SU-DHL-6 (cell line): ENCODE measurements around the gene ITSN2.

Experiments
- H2AFZ ChIP-seq: fragments of 200-600 bp; sonication (generic); 2 replicates; pipeline ENCODE4 v1.6.1; 2014; ENCODE audit warnings: low read depth, mild to moderate bottlenecking, moderate library complexity, mixed read lengths, antibody characterized with exemption, low read length; ENCODE audit not compliant: severe bottlenecking
- H3F3A ChIP-seq: fragments of 200-600 bp; shearing (Covaris generic); 2 replicates; pipeline ENCODE4 v1.6.0; 2016; ENCODE audit warnings: antibody characterized with exemption, mild to moderate bottlenecking; ENCODE audit not compliant: insufficient read depth
- H3K27ac ChIP-seq: fragments of 200-600 bp; sonication (generic); 2 replicates; pipeline ENCODE4 v1.5.1; 2016; ENCODE audit warnings: low read depth, mild to moderate bottlenecking, low read length, moderate library complexity, mixed read lengths
- H3K27me3 ChIP-seq: fragments of 200-600 bp; sonication (generic), shearing (Covaris generic); 2 replicates; pipeline ENCODE4 v1.6.0; 2014; ENCODE audit warnings: mild to moderate bottlenecking, low read length
- H3K36me3 ChIP-seq: fragments of 200-600 bp; sonication (generic); 2 replicates; pipeline ENCODE4 v1.6.1; 2014; ENCODE audit warnings: mild to moderate bottlenecking, low read length, mixed read lengths
- H3K4me2 ChIP-seq: fragments of 300-600, 200-600 bp; shearing (Covaris generic), sonication (generic); 2 replicates; pipeline ENCODE4 v1.6.0; 2014; ENCODE audit warnings: low read length, low read depth, mild to moderate bottlenecking; ENCODE audit not compliant: poor library complexity, severe bottlenecking
- H3K4me3 ChIP-seq: fragments of 200-600 bp; sonication (generic); 2 replicates; pipeline ENCODE4 v1.5.1; 2014; ENCODE audit warnings: antibody characterized with exemption, low read length, mild to moderate bottlenecking, mixed read lengths; ENCODE audit not compliant: insufficient read depth, poor library complexity, severe bottlenecking
- H3K79me2 ChIP-seq: fragments of 200-600 bp; sonication (generic); 2 replicates; pipeline ENCODE4 v1.6.1; 2014; ENCODE audit warnings: mild to moderate bottlenecking, low read length, moderate library complexity; ENCODE audit not compliant: insufficient read depth
- H3K9ac ChIP-seq: fragments of 200-600 bp; sonication (generic); 2 replicates; pipeline ENCODE4 v1.7.0; 2014; ENCODE audit warnings: mild to moderate bottlenecking, low read length
- H3K9me2 ChIP-seq: fragments of 200-600 bp; sonication (generic); replicated peaks from 2 replicates; pipeline ENCODE4 v1.6.1; 2014; ENCODE audit warnings: low read length; ENCODE audit not compliant: insufficient read depth
- H3K9me3 ChIP-seq: fragments of 200-600 bp; sonication (generic); 2 replicates; pipeline ENCODE4 v1.6.1; 2014; ENCODE audit warnings: low read length, mixed read lengths; ENCODE audit not compliant: insufficient read depth
- H4K20me1 ChIP-seq: fragments of 200-600 bp; sonication (generic); 2 replicates; pipeline ENCODE4 v1.6.1; 2014; ENCODE audit warnings: low read depth, mild to moderate bottlenecking, antibody characterized with exemption, low read length, moderate library complexity, mixed read lengths
- CTCF ChIP-seq: fragments of 200-600 bp; sonication (generic); IDR thresholded peaks from one replicate; pipeline ENCODE4 v1.5.1; 2017; ENCODE audit warnings: antibody characterized with exemption, mild to moderate bottlenecking, low read length, moderate library complexity; ENCODE audit not compliant: insufficient read depth, poor library complexity, severe bottlenecking
- EZH2phosphoT487 ChIP-seq: fragments of 200-600 bp; sonication (generic), shearing (Covaris generic); conservative IDR thresholded peaks from 2 replicates; pipeline ENCODE4 v1.6.1; 2018; ENCODE audit warnings: mild to moderate bottlenecking, antibody characterized with exemption, low read length, moderate library complexity, mixed read lengths

Gene ITSN2

DNA sequence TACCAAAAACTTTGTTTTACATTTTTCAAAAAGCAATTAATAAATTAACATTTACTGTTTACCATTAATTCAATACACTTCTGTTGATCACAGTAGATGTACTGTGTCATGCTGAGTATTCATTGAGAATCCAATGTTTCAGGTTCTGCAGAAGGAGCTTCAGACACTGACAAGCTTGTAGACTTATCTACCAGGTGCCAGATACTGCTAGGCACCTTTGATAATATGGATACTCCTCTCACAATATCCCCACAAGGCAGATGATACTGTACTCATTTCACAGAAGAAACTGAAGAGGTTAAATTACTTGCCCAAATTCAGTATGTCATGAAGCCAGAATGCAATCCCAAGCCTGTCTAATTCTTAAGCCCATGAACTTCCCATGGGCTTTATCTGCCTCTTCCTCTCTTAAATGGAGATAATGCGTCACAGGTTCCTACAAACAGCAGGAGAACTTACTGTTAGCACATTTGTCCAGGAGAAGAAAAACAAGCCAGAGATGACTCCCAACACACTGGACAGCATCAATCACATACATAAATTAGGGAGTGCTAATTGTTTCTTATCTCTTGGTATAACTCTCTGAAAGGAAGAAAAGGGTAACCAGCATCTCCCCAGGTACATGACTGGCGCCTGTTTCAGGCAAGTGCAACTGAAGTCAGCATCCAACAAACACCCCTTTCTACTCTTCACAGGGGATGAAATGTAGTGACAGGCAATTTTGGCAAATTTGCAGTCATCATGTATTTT is 27.4 kb downstream of the ITSN2 start:
- H3K27me3 ChIP-seq: no peaks in the 10 kb centered on the region
- no peaks in the 10 kb centered on the region for H3K36me3 ChIP-seq
- TF ChIP-seq CTCF (no peak), EZH2phosphoT487 (no peak)
- H3K27ac ChIP-seq: peak overlapping the region; percentile 93
- no peaks in the 10 kb centered on the region for H3K9me3 ChIP-seq
- peaks cover 82% of the 10 kb centered on the region for H3K79me2 ChIP-seq
- H3K4me3 ChIP-seq: no peak overlapping the region
- peaks cover 41% of the 10 kb centered on the region for H3F3A ChIP-seq
- no peaks in the 10 kb centered on the region for H4K20me1 ChIP-seq
- peak overlapping the region; percentile 56 for H3K4me2 ChIP-seq
- H3K9me2 ChIP-seq: no peaks in the 10 kb centered on the region
- H2AFZ ChIP-seq: no peak overlapping the region
- H3K9ac ChIP-seq: 0 out of 2 replicates have a peak overlapping the region, but pooled peaks have one; percentile 13

- peak overlapping the region; percentile 49 for H3K4me3 ChIP-seq
- H3K9ac ChIP-seq: peak overlapping the region; percentile 45
- peak overlapping the region; percentile 55 for H2AFZ ChIP-seq
- peaks cover 70% of the 10 kb centered on the region for H3K79me2 ChIP-seq
- H3K27me3 ChIP-seq: no peaks in the 10 kb centered on the region
- peak overlapping the region; percentile 91 for H3K4me2 ChIP-seq
- TF ChIP-seq CTCF (no peak), EZH2phosphoT487 (no peak)
- no peaks in the 10 kb centered on the region for H3K9me3 ChIP-seq
- H3K27ac ChIP-seq: peak overlapping the region; percentile 93
- peaks cover 59% of the 10 kb centered on the region for H3F3A ChIP-seq
- no peaks in the 10 kb centered on the region for H3K36me3 ChIP-seq
- H4K20me1 ChIP-seq: no peaks in the 10 kb centered on the region
- no peaks in the 10 kb centered on the region for H3K9me2 ChIP-seq
These were observed 30.2 kb downstream of the ITSN2 start for GRCh38 chr2:24330161-24330560.

DNA sequence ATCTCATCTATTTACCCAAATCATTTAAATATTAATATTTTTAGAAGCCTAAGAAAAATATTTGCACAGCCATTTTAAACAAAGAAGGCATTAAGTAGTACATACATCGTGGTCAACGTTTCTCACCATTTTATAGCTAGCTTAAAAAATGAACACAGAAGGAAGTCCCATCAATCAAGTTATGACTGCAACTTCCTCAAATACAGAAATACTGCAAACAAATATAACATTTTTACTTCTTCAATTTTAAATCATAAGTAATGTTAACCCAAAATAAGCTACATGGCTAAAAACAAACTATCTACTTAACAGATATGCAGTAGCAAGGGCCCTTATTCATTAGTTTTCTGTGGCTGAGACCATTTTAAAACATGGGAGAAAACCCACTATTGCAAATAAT is 30.6 kb downstream of the ITSN2 start:
- Histone ChIP-seq H3K27ac (peak overlapping the region; percentile 93), H3K79me2 (peaks cover 69% of the 10 kb centered on the region), H2AFZ (peak overlapping the region; percentile 55), H3K4me2 (peak overlapping the region; percentile 91), H3K36me3 (no peaks in the 10 kb centered on the region), H4K20me1 (no peaks in the 10 kb centered on the region), H3F3A (peaks cover 59% of the 10 kb centered on the region), H3K4me3 (peak overlapping the region; percentile 49), H3K9me3 (no peaks in the 10 kb centered on the region), H3K9ac (peak overlapping the region; percentile 45), H3K9me2 (no peaks in the 10 kb centered on the region), H3K27me3 (no peaks in the 10 kb centered on the region)
- TF ChIP-seq CTCF (no peak), EZH2phosphoT487 (no peak)
